PC-9 (cell line): ENCODE measurements around the gene SLC35F3. TPM values are rescaled to one million over a fixed set of nuclear protein-coding genes. Genes with fewer than 3 reads are reported as not detected.

Experiments
- BruUV-seq: library from RNA; stranded (reverse); fragments of 400-500 nt; replicated peaks from 2 replicates; lab custom pipeline; 2021; lab: Mats Ljungman, UMichigan
- CTCF ChIA-PET: fragments of 300-600 bp; sonication (Branson Sonifier 250); formaldehyde crosslinking; loops from one replicate; lab custom pipeline; 2022; ENCODE audit warnings: antibody characterized with exemption; lab: Charles Lee
- POLR2A ChIA-PET: fragments of 300-600 bp; sonication (Branson Sonifier 250); formaldehyde crosslinking; loops from one replicate; lab custom pipeline; 2022; ENCODE audit warnings: antibody characterized with exemption; ENCODE audit not compliant: unreplicated experiment; lab: Charles Lee
- DNase-seq, 2 experiments: peaks; one replicate each; pipeline versions ENCODE4 v3.0.0 to v3.0.0-alpha.2; 2015 to 2022; ENCODE audit warnings: mixed read lengths in 1 of 2
- H2AFZ ChIP-seq: fragments of 200-600 bp; sonication (generic); 2 replicates; pipeline ENCODE4 v1.8.1; 2017; ENCODE audit warnings: antibody characterized with exemption
- H3F3A ChIP-seq: fragments of 200-600 bp; sonication (generic); 2 replicates; pipeline ENCODE4 v1.8.1; 2017; ENCODE audit warnings: antibody characterized with exemption, mild to moderate bottlenecking, low read depth; ENCODE audit not compliant: insufficient read depth
- H3K27ac ChIP-seq: fragments of 200-600 bp; sonication (generic); 2 replicates; pipeline ENCODE4 v1.6.1; 2016; ENCODE audit warnings: mixed run types
- H3K27me3 ChIP-seq: fragments of 200-600 bp; sonication (generic); 2 replicates; pipeline ENCODE4 v1.6.1; 2016; ENCODE audit warnings: low read depth, mixed run types; ENCODE audit not compliant: insufficient read depth
- H3K36me3 ChIP-seq: fragments of 200-600 bp; sonication (generic); 2 replicates; pipeline ENCODE4 v1.6.1; 2016; ENCODE audit warnings: low read depth, mixed run types
- H3K4me1 ChIP-seq: fragments of 200-600 bp; sonication (generic); replicated peaks from 2 replicates; pipeline ENCODE4 v1.6.1; 2016; ENCODE audit warnings: mixed run types; ENCODE audit not compliant: insufficient read depth
- H3K4me2 ChIP-seq: fragments of 200-600 bp; sonication (generic); 2 replicates; pipeline ENCODE4 v1.6.1; 2017; ENCODE audit warnings: mixed run types
- H3K4me3 ChIP-seq: fragments of 200-600 bp; sonication (generic); 2 replicates; pipeline ENCODE4 v1.6.1; 2016; ENCODE audit warnings: mixed run types
- H3K79me2 ChIP-seq: fragments of 200-600 bp; sonication (generic); 2 replicates; pipeline ENCODE4 v1.6.1; 2017; ENCODE audit warnings: low read depth, mixed run types
- H3K9me2 ChIP-seq: fragments of 200-600 bp; sonication (generic); 2 replicates; pipeline ENCODE4 v1.8.1; 2017; ENCODE audit warnings: mild to moderate bottlenecking; ENCODE audit not compliant: insufficient read depth
- H3K9me3 ChIP-seq: fragments of 200-600 bp; sonication (generic); 2 replicates; pipeline ENCODE4 v1.8.1; 2016; ENCODE audit warnings: low read depth; ENCODE audit not compliant: insufficient read depth
- H4K20me1 ChIP-seq: fragments of 200-600 bp; sonication (generic); 2 replicates; pipeline ENCODE4 v1.8.1; 2017; ENCODE audit not compliant: insufficient read depth
- CTCF ChIP-seq: fragments of 200-600 bp; sonication (generic); conservative IDR thresholded peaks from 2 replicates; pipeline ENCODE4 v1.6.1; 2017; ENCODE audit warnings: mixed run types, antibody characterized with exemption, mild to moderate bottlenecking, moderate library complexity
- EZH2 ChIP-seq: fragments of 200-600 bp; sonication (generic); IDR thresholded peaks from 2 replicates; pipeline ENCODE4 v1.8.0; 2017; ENCODE audit warnings: antibody characterized with exemption, low read depth
- intact Hi-C: fragments of 100-400 bp; cut with micrococcal nuclease; formaldehyde crosslinking; loops from one replicate; pipeline ENCODE4 v1.10.0; 2022; ENCODE audit not compliant: unreplicated experiment
- total RNA-seq: library from RNA; stranded (reverse); gene quantifications from 2 replicates; pipeline ENCODE4 v1.2.3, GENCODE V29; 2021

SLC35F3 gene
- total RNA-seq, 1 experiment from 2014 or later: 6.1 TPM

GRCh38 chr1:234336359-234336758 is 431.9 kb downstream of the SLC35F3 start:
- Histone ChIP-seq H3K79me2 (no peaks in the 10 kb centered on the region), H3K4me1 (no peaks in the 10 kb centered on the region), H2AFZ (no peak overlapping the region), H4K20me1 (no peaks in the 10 kb centered on the region), H3K27ac (no peak overlapping the region), H3K4me3 (no peak overlapping the region), H3K27me3 (no peaks in the 10 kb centered on the region), H3K9me2 (peaks cover 6% of the 10 kb centered on the region; the same call in 1 of the 2 replicates), H3K9me3 (peaks cover 15% of the 10 kb centered on the region; the same call in 1 of the 2 replicates), H3K4me2 (no peak overlapping the region), H3K36me3 (no peaks in the 10 kb centered on the region), H3F3A (no peaks in the 10 kb centered on the region)
- CTCF ChIA-PET: no interaction called here
- no TSS peak for BruUV-seq
- intact Hi-C loops: no loop called here
- no peak for DNase-seq
- POLR2A ChIA-PET: interaction anchor here (0.6 kb wide), 1 partner anchor 1732 kb away, joined by 9 read pairs; no protein-coding TSS in a partner anchor
- TF ChIP-seq EZH2 (no peak), CTCF (no peak)

- H3K4me3 ChIP-seq: no peak overlapping the region
- H4K20me1 ChIP-seq: no peaks in the 10 kb centered on the region
- TF ChIP-seq CTCF: no peak
- no peak for TF ChIP-seq EZH2
- H3K27ac ChIP-seq: no peak overlapping the region
- CTCF ChIA-PET: no interaction called here
- H3K4me1 ChIP-seq: no peaks in the 10 kb centered on the region
- H3K36me3 ChIP-seq: no peaks in the 10 kb centered on the region
- no peak overlapping the region for H2AFZ ChIP-seq
- H3K79me2 ChIP-seq: no peaks in the 10 kb centered on the region
- POLR2A ChIA-PET: no interaction called here
- no peak overlapping the region for H3K4me2 ChIP-seq
- DNase-seq: no peak
- H3K27me3 ChIP-seq: no peaks in the 10 kb centered on the region
- no peaks in the 10 kb centered on the region for H3F3A ChIP-seq
- BruUV-seq: no TSS peak
- peaks cover 2% of the 10 kb centered on the region; the same call in 1 of the 2 replicates for H3K9me2 ChIP-seq
- peaks cover 15% of the 10 kb centered on the region; the same call in 1 of the 2 replicates for H3K9me3 ChIP-seq
- intact Hi-C loops: no loop called here
Observed at GRCh38 chr1:234337233-234337632, 432.8 kb downstream of the SLC35F3 start.

GRCh38 chr1:234340528-234340927 is 436.1 kb downstream of the SLC35F3 start:
- Histone ChIP-seq H3F3A (no peaks in the 10 kb centered on the region), H3K27ac (no peak overlapping the region), H3K9me3 (peaks cover 15% of the 10 kb centered on the region; the same call in 1 of the 2 replicates), H4K20me1 (no peaks in the 10 kb centered on the region), H2AFZ (no peak overlapping the region), H3K27me3 (no peaks in the 10 kb centered on the region), H3K36me3 (no peaks in the 10 kb centered on the region), H3K4me1 (no peaks in the 10 kb centered on the region), H3K9me2 (no peaks in the 10 kb centered on the region), H3K79me2 (no peaks in the 10 kb centered on the region), H3K4me3 (no peak overlapping the region), H3K4me2 (no peak overlapping the region)
- ChIA-PET POLR2A (no interaction called here), CTCF (no interaction called here)
- intact Hi-C loops: no loop called here
- BruUV-seq: no TSS peak
- no peak for DNase-seq
- TF ChIP-seq CTCF (no peak), EZH2 (no peak)
